GM23248 (cell line): Measurements from ENCODE around the gene FABP6.

Experiments
- EZH2 ChIP-seq: fragments of 200-600 bp; sonication (generic); IDR thresholded peaks from 2 replicates; pipeline ENCODE4 v1.6.1; 2018; ENCODE audit warnings: antibody characterized with exemption, mild to moderate bottlenecking; ENCODE audit not compliant: insufficient read depth, poor library complexity, severe bottlenecking
- EZH2phosphoT487 ChIP-seq: fragments of 200-600 bp; sonication (generic); IDR thresholded peaks from 2 replicates; pipeline ENCODE4 v1.6.1; 2018; ENCODE audit warnings: antibody characterized with exemption, moderate library complexity, mild to moderate bottlenecking, low read depth; ENCODE audit not compliant: insufficient read depth

- TF ChIP-seq EZH2 (no peak), EZH2phosphoT487 (no peak)
Measured at GRCh38 chr5:160271836-160272235, 42.5 kb downstream of the FABP6 start.
